Muscle of back (tissue), 13 donors: ENCODE measurements around the gene CXorf51A. TPM values are rescaled to one million over a fixed set of nuclear protein-coding genes. Genes with fewer than 3 reads are reported as not detected.
"Not testable (repeated sequence)": the region's sequence is repeated elsewhere in the genome, so short reads cannot be mapped to it uniquely, and the experiment has no call there.

Experiments used
- DNase-seq, 3 donors: peaks; one replicate each; pipeline versions ENCODE4 v3.0.0 to v3.0.0-alpha.2; 2013
- long read RNA-seq, 9 donors: transcript quantifications; one replicate each; lab custom pipeline, GENCODE V29; 2026
- polyA plus RNA-seq, 10 donors: library from polyadenylated mRNA; unstranded; fragments of 120-200 nt; gene quantifications; one replicate each; pipeline ENCODE4 v1.2.1, GENCODE V29; 2013; ENCODE audit not compliant: insufficient read length in 10 of 10

CXorf51A gene
- not detected for polyA plus RNA-seq
- long read RNA-seq, donor 1, result 0 reads
- long read RNA-seq, donor 2, result 0 reads
- long read RNA-seq, donor 3, result 0 reads
- long read RNA-seq, donor 4, result 0 reads
- long read RNA-seq, donor 5, result 0 reads
- long read RNA-seq, donor 6, result 0 reads
- long read RNA-seq, donor 7, result 0 reads
- long read RNA-seq, donor 8, result 0 reads
- long read RNA-seq, donor 9, result 0 reads

DNA sequence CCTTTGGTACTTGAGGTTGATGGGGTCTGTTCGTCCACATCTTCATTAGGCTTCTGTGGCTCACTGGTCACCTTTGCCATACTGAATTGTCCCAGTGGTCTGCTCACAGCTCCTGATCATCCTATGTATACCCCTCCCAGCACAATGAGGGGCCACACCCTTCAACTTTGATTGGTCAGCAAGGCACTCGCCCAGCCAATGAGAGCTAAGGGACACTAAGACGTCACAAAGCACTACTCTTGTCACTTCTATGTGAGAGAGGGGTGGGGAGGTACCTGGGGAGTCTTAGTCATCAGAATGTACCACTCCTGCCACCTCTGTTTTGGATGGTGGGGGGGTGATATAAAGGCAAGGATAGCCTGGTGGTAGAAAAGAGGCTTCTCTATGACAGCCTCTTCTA is at the start of gene CXorf51A:
Gene CXorf51A, minus strand, starts transcription at position 101 of the 400 bp plus-strand sequence. Its CDS starts 21 bp downstream, at position 80.
- DNase-seq, result not testable (repeated sequence)

DNA sequence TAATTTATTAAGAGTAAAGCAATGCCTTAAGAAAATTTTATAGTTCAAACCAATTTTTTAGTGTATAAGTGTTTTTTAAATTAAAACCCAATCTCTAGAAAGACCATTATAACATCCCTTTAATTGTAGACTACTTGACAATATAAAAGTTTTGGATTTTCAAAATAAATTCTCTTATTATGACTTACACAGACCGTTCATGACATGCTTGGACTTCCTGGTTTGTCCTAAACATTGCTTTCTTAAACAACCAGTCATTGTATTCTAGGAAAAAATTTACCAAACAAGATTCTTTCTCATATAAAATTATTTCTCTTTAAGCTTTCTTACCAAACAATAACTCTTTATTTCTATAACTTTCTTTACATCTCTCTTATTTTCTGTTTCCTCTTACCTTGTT is 49.0 kb upstream of the CXorf51A start:
- no peak for DNase-seq

DNA sequence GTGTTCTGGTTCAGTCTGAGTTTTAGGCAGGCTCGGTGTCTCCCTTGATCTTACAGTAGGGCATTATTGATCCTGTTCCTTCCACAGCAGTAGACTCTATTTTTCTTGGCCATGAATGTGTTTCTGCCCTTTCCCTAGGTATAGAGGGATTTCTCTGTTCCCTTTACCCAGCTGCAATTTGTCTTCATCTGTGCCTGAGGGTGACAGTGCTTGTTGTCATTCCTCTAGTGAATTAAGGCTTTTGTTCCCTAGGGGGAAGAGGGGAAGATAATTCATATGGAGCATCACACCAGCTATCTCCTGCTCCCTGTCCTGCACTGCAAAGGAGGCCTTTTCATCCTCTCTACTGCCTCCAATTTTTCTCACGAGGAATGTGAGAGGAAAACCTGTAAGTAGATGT is 39.7 kb upstream of the CXorf51A start:
- DNase-seq, result no peak

DNA sequence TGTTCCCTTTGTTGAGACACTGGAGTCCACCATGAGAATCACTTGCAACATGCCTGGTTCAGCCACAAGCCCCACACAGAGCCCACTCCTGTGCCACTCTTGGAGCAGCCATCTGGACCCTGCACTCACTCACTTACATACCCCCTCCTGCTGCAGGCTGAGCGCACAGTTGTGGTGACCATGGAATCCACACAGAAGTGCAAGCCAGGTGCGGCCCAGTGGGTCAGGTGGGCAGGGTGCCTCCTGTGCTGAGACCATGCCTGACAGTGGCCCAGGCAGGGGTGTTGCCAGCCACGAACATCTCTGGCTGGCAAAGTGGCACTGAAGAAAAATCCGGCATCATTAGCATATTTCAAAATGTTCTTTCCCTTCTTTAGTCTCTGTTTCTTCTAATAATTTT is 17.4 kb upstream of the CXorf51A start:
- no peak for DNase-seq

DNA sequence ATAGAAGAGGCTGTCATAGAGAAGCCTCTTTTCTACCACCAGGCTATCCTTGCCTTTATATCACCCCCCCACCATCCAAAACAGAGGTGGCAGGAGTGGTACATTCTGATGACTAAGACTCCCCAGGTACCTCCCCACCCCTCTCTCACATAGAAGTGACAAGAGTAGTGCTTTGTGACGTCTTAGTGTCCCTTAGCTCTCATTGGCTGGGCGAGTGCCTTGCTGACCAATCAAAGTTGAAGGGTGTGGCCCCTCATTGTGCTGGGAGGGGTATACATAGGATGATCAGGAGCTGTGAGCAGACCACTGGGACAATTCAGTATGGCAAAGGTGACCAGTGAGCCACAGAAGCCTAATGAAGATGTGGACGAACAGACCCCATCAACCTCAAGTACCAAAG is 5.1 kb downstream of the CXorf51A start, which contains the start of gene CXorf51B:
Gene CXorf51B, plus strand, starts transcription at position 301 of the 400 bp plus-strand sequence. Its CDS starts 21 bp downstream, at position 322.
- DNase-seq, result not testable (repeated sequence)

Other genes with a start within 250 kb of the CXorf51A start
- gene CXorf51B, start 5.0 kb downstream of the CXorf51A start, polyA plus RNA-seq, result not detected